CD1c-positive myeloid dendritic cell (primary cell): ENCODE measurements around the gene KCNG2.

Source experiments
- DNase-seq: peaks from one replicate; pipeline ENCODE4 v3.0.0-alpha.2; 2016; ENCODE audit errors: extremely low spot score

Gene KCNG2

GRCh38 chr18:79768745-79769144 is 29.0 kb upstream of the KCNG2 start:
- DNase-seq: no peak

GRCh38 chr18:79769698-79770500 is 27.8 kb upstream of the KCNG2 start:
- no peak for DNase-seq

GRCh38 chr18:79770501-79770815 is 27.3 kb upstream of the KCNG2 start:
- DNase-seq: no peak

- no peak for DNase-seq
Measured at GRCh38 chr18:79770826-79771225, 26.9 kb upstream of the KCNG2 start.

GRCh38 chr18:79771446-79772107 is 26.2 kb upstream of the KCNG2 start:
- no peak for DNase-seq

GRCh38 chr18:79772108-79772864 is 25.5 kb upstream of the KCNG2 start:
- no peak for DNase-seq

- DNase-seq: no peak
Measured at GRCh38 chr18:79772865-79773696, 24.7 kb upstream of the KCNG2 start.

- DNase-seq: no peak
Measured at GRCh38 chr18:79774111-79774510, 23.6 kb upstream of the KCNG2 start.

- no peak for DNase-seq
Measured at GRCh38 chr18:79775441-79776221, 22.1 kb upstream of the KCNG2 start.

- no peak for DNase-seq
Measured at GRCh38 chr18:79776674-79777073, 21.1 kb upstream of the KCNG2 start.

GRCh38 chr18:79778291-79778791 is 19.4 kb upstream of the KCNG2 start:
- DNase-seq: no peak

- DNase-seq: no peak
Measured at GRCh38 chr18:79779021-79779699, 18.6 kb upstream of the KCNG2 start.

- DNase-seq: no peak
Measured at GRCh38 chr18:79779700-79780190, 18.0 kb upstream of the KCNG2 start.

GRCh38 chr18:79780547-79780946 is 17.2 kb upstream of the KCNG2 start:
- no peak for DNase-seq

GRCh38 chr18:79781331-79781941 is 16.3 kb upstream of the KCNG2 start:
- no peak for DNase-seq

- DNase-seq: no peak
Measured at GRCh38 chr18:79782566-79783308, 15.0 kb upstream of the KCNG2 start.

- DNase-seq: no peak
Measured at GRCh38 chr18:79784071-79784913, 13.4 kb upstream of the KCNG2 start.
